H9 (cell line): ENCODE results near the gene PHYHIPL. TPM values are rescaled to one million over a fixed set of nuclear protein-coding genes. Genes with fewer than 3 reads are reported as not detected.

Experiments
- DNase-seq: peaks from one replicate; pipeline ENCODE4 v3.0.0-alpha.2; 2017
- H2AFZ ChIP-seq: one replicate; pipeline ENCODE4 v1.6.1; 2013; ENCODE audit warnings: mild to moderate bottlenecking, low read length, control low read depth, moderate library complexity
- H2AK5ac ChIP-seq: 2 replicates; pipeline ENCODE4 v1.6.1; 2013; ENCODE audit warnings: low read length, control low read depth, mixed read lengths; ENCODE audit not compliant: insufficient read length
- H2BK120ac ChIP-seq: one replicate; pipeline ENCODE4 v1.6.1; 2013; ENCODE audit warnings: low read depth, mild to moderate bottlenecking, low read length, control low read depth, inconsistent platforms; ENCODE audit not compliant: poor library complexity, severe bottlenecking
- H2BK12ac ChIP-seq: 2 replicates; pipeline ENCODE4 v1.6.1; 2013; ENCODE audit warnings: low read length, control low read depth, mixed read lengths, low read depth; ENCODE audit not compliant: insufficient read length
- H2BK15ac ChIP-seq: 2 replicates; pipeline ENCODE4 v1.6.1; 2013; ENCODE audit warnings: low read depth, low read length, control low read depth
- H2BK20ac ChIP-seq: one replicate; pipeline ENCODE4 v1.6.1; 2013; ENCODE audit warnings: low read depth, mild to moderate bottlenecking, low read length, control low read depth, inconsistent platforms; ENCODE audit not compliant: poor library complexity, severe bottlenecking
- H2BK5ac ChIP-seq: 2 replicates; pipeline ENCODE4 v1.6.1; 2013; ENCODE audit warnings: low read length, control low read depth, mixed read lengths; ENCODE audit not compliant: insufficient read length
- H3K14ac ChIP-seq: 2 replicates; pipeline ENCODE4 v1.6.1; 2013; ENCODE audit warnings: low read length, control low read depth; ENCODE audit not compliant: insufficient read depth
- H3K18ac ChIP-seq: 2 replicates; pipeline ENCODE4 v1.6.1; 2013; ENCODE audit warnings: low read depth, mild to moderate bottlenecking, mixed read lengths, low read length, control low read depth; ENCODE audit not compliant: insufficient read length
- H3K23ac ChIP-seq: 2 replicates; pipeline ENCODE4 v1.6.1; 2013; ENCODE audit warnings: low read length, control low read depth, mixed read lengths, low read depth; ENCODE audit not compliant: insufficient read length
- H3K23me2 ChIP-seq: 2 replicates; pipeline ENCODE4 v1.6.1; 2013; ENCODE audit warnings: low read depth, mild to moderate bottlenecking, mixed read lengths, low read length, control low read depth; ENCODE audit not compliant: insufficient read length, poor library complexity, severe bottlenecking
- H3K27ac ChIP-seq: 2 replicates; pipeline ENCODE4 v1.5.1; 2013; ENCODE audit warnings: low read length, control low read depth, mixed read lengths, low read depth; ENCODE audit not compliant: insufficient read length
- H3K27me3 ChIP-seq: 2 replicates; pipeline ENCODE4 v1.6.1; 2013; ENCODE audit warnings: low read length, control low read depth, inconsistent platforms; ENCODE audit not compliant: insufficient read depth
- H3K4ac ChIP-seq: 2 replicates; pipeline ENCODE4 v1.6.1; 2013; ENCODE audit warnings: low read depth, mild to moderate bottlenecking, control low read depth, inconsistent platforms, low read length, moderate library complexity
- H3K4me1 ChIP-seq: 2 replicates; pipeline ENCODE4 v1.6.1; 2013; ENCODE audit warnings: low read length, control low read depth, inconsistent platforms; ENCODE audit not compliant: insufficient read depth
- H3K4me2 ChIP-seq: 2 replicates; pipeline ENCODE4 v1.6.1; 2013; ENCODE audit warnings: low read length, control low read depth, mixed read lengths; ENCODE audit not compliant: insufficient read length, insufficient read depth
- H3K56ac ChIP-seq: 2 replicates; pipeline ENCODE4 v1.6.1; 2013; ENCODE audit warnings: low read depth, mild to moderate bottlenecking, mixed read lengths, low read length, control low read depth; ENCODE audit not compliant: insufficient read length
- H3K79me1 ChIP-seq: 2 replicates; pipeline ENCODE4 v1.6.1; 2013; ENCODE audit warnings: low read depth, mild to moderate bottlenecking, moderate library complexity, low read length, control low read depth, inconsistent platforms; ENCODE audit not compliant: insufficient read depth, poor library complexity, severe bottlenecking
- H3K79me2 ChIP-seq: 2 replicates; pipeline ENCODE4 v1.6.1; 2013; ENCODE audit warnings: low read length, control low read depth, inconsistent platforms; ENCODE audit not compliant: insufficient read depth
- H3K9ac ChIP-seq: 2 replicates; pipeline ENCODE4 v1.6.1; 2013; ENCODE audit warnings: low read length, control low read depth, mixed read lengths; ENCODE audit not compliant: insufficient read length; ENCODE audit errors: extremely low read depth
- H3K9me3 ChIP-seq: one replicate; pipeline ENCODE4 v1.6.1; 2013; ENCODE audit warnings: low read depth, low read length, inconsistent platforms; ENCODE audit not compliant: control insufficient read depth
- H3T11ph ChIP-seq: one replicate; pipeline ENCODE4 v1.6.1; 2013; ENCODE audit warnings: mild to moderate bottlenecking, low read length, control low read depth, inconsistent platforms
- H4K20me1 ChIP-seq: one replicate; pipeline ENCODE4 v1.6.1; 2013; ENCODE audit not compliant: control insufficient read depth, insufficient read length, insufficient read depth
- H4K5ac ChIP-seq: 2 replicates; pipeline ENCODE4 v1.6.1; 2013; ENCODE audit warnings: low read depth, mild to moderate bottlenecking, mixed read lengths, low read length, control low read depth; ENCODE audit not compliant: insufficient read length
- H4K8ac ChIP-seq: replicated peaks from 2 replicates; pipeline ENCODE4 v1.6.1; 2013; ENCODE audit warnings: low read length, control low read depth, mixed read lengths, low read depth; ENCODE audit not compliant: insufficient read length
- H4K91ac ChIP-seq: 2 replicates; pipeline ENCODE4 v1.6.1; 2013; ENCODE audit warnings: low read depth, mild to moderate bottlenecking, moderate library complexity, mixed read lengths, low read length, control low read depth; ENCODE audit not compliant: insufficient read length
- H3K27ac Mint-ChIP-seq, 3 experiments: 2 replicates in 2 of 3; 3 replicates in 1 of 3; pipeline ENCODE4 v1.8.0; 2020 to 2021; ENCODE audit warnings: mixed read lengths in 3 of 3, mild to moderate bottlenecking in 1 of 3, moderate library complexity in 1 of 3
- H3K27me3 Mint-ChIP-seq: 2 replicates; pipeline ENCODE4 v1.8.0; 2021; ENCODE audit warnings: low read depth, mild to moderate bottlenecking, moderate library complexity, mixed read lengths
- H3K36me3 Mint-ChIP-seq, 3 experiments: 2 replicates in 2 of 3; 3 replicates in 1 of 3; pipeline ENCODE4 v1.8.0; 2020 to 2021; ENCODE audit warnings: low read depth in 3 of 3, mixed read lengths in 3 of 3; ENCODE audit not compliant: insufficient read depth in 1 of 3
- H3K4me1 Mint-ChIP-seq, 2 experiments: 2 replicates each; pipeline ENCODE4 v1.8.0; 2020; ENCODE audit warnings: mixed read lengths in 2 of 2
- H3K4me3 Mint-ChIP-seq, 2 experiments: 2 replicates in 1 of 2; 3 replicates in 1 of 2; pipeline ENCODE4 v1.8.0; 2020 to 2021; ENCODE audit warnings: mild to moderate bottlenecking in 2 of 2, mixed read lengths in 2 of 2, moderate library complexity in 1 of 2
- H3K9me3 Mint-ChIP-seq, 2 experiments: 2 replicates in 1 of 2; 3 replicates in 1 of 2; pipeline ENCODE4 v1.8.0; 2020; ENCODE audit warnings: mild to moderate bottlenecking in 2 of 2, mixed read lengths in 2 of 2, moderate library complexity in 1 of 2
- WGBS: extraction: QIAGEN DNeasy Blood & Tissue Kit; methylation state at CpG from one replicate; pipeline ENCODE4 v1.1.7; 2013; ENCODE audit warnings: missing lambda C conversion rate, low lambda C conversion rate, mixed read lengths; ENCODE audit not compliant: insufficient read length; ENCODE audit errors: extremely low coverage; 5-methylcytosine and 5-hydroxymethylcytosine counted together
- total RNA-seq: library from RNA; stranded (reverse); gene quantifications from 2 replicates; pipeline ENCODE4 v1.2.1, GENCODE V29; 2021
- TF ChIP-seq, protein P1 (sequence below): fragments of 200-600 bp; sonication (generic); conservative IDR thresholded peaks from 3 replicates; pipeline ENCODE4 v1.8.0; 2021; ENCODE audit warnings: antibody characterized with exemption, mild to moderate bottlenecking

Gene PHYHIPL
- total RNA-seq, 1 experiment from 2014 or later = 0.44 TPM

DNA sequence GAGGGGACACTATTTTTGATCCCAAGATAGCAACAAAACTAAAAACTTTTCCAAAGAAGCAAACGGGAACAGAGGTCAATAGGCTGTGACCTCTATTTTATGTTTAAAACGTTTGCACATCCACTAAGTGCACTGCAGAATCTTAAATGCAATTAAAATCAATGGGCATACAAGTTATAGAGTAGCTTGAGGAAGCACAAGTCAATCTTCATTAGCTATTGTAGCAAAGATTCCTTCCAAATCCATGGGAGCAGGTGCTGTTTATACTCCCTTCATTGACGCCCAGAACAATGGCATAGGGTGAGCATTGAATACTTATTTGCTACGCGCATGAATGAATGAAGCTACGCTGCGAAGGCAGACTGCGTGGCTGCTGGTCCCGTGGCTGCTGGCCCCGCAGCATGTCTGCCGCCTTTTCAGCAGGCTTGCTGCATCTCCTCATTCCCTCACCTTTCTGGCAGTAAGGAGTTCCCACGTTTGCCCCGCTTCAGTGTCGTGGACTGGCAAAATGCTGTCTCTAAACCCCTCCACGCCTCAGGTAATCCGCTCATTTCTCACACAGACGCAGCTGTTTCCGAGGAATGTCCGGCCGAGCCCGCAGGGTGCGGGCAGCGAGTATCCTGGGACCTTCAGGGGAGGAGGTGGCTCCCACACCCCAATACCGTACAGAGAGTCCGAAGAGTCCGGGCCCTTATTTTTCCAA lies 754 bp upstream of the PHYHIPL start:
- no peak overlapping the region for H3K9ac ChIP-seq
- no peak overlapping the region for H2AFZ ChIP-seq
- no peaks in the 10 kb centered on the region for H3K36me3 Mint-ChIP-seq

More for the DNA sequence above, 754 bp upstream of the PHYHIPL start:
- H3K9me3 ChIP-seq = no peaks in the 10 kb centered on the region
- H3K56ac ChIP-seq = no peak overlapping the region
- H2BK15ac ChIP-seq = no peak overlapping the region
- H4K20me1 ChIP-seq = no peaks in the 10 kb centered on the region
- H2BK120ac ChIP-seq = no peak overlapping the region
- H3K23me2 ChIP-seq = peaks cover 16% of the 10 kb centered on the region
- no peak overlapping the region; the same call in 1 of the 2 replicates for H3K14ac ChIP-seq
- no peak overlapping the region for H2BK5ac ChIP-seq
- H2AK5ac ChIP-seq = no peak overlapping the region
- H3K4me1 ChIP-seq = no peaks in the 10 kb centered on the region
- H4K8ac ChIP-seq = no peak overlapping the region
- no peaks in the 10 kb centered on the region for H3K79me2 ChIP-seq
- Mint-ChIP-seq H3K4me1 (peaks cover 9 to 10% of the 10 kb centered on the region in 2 experiments; a peak in 3 of 4 replicates), H3K4me3 (peak overlapping the region; percentile 60 to 83), H3K27ac (no peak overlapping the region), H3K27me3 (peaks cover 79% of the 10 kb centered on the region), H3K9me3 (peaks cover 0 to 6% of the 10 kb centered on the region in 2 experiments; a peak in 2 of 5 replicates)
- no CpG with 5 or more reads among the region's 26 CpGs for WGBS
- no peak overlapping the region for H4K91ac ChIP-seq
- no peak overlapping the region for H3K23ac ChIP-seq
- H2BK12ac ChIP-seq = no peak overlapping the region
- no peak overlapping the region for H3K27ac ChIP-seq
- DNase-seq = peak; percentile 38
- no peaks in the 10 kb centered on the region for H3K79me1 ChIP-seq
- peak overlapping the region; percentile 81 for H3K4me2 ChIP-seq
- no peak overlapping the region for H2BK20ac ChIP-seq
- H3T11ph ChIP-seq = no peak overlapping the region
- H3K27me3 ChIP-seq = peaks cover 13% of the 10 kb centered on the region; the same call in 1 of the 2 replicates
- TF ChIP-seq, protein P1, sequence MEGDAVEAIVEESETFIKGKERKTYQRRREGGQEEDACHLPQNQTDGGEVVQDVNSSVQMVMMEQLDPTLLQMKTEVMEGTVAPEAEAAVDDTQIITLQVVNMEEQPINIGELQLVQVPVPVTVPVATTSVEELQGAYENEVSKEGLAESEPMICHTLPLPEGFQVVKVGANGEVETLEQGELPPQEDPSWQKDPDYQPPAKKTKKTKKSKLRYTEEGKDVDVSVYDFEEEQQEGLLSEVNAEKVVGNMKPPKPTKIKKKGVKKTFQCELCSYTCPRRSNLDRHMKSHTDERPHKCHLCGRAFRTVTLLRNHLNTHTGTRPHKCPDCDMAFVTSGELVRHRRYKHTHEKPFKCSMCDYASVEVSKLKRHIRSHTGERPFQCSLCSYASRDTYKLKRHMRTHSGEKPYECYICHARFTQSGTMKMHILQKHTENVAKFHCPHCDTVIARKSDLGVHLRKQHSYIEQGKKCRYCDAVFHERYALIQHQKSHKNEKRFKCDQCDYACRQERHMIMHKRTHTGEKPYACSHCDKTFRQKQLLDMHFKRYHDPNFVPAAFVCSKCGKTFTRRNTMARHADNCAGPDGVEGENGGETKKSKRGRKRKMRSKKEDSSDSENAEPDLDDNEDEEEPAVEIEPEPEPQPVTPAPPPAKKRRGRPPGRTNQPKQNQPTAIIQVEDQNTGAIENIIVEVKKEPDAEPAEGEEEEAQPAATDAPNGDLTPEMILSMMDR = no peak
- no peak overlapping the region for H3K18ac ChIP-seq
- no peak overlapping the region for H3K4ac ChIP-seq
- no peak overlapping the region for H4K5ac ChIP-seq
